HG03045 (cell line): ENCODE measurements around the gene ZNF75A.
"Not testable (repeated sequence)": the region's sequence is repeated elsewhere in the genome, so short reads cannot be mapped to it uniquely, and the experiment has no call there.

Experiments
- ATAC-seq: cut with Tn5 transposase; IDR thresholded peaks from one replicate; pipeline ENCODE4 v1.9.1; 2021; ENCODE audit warnings: mild to moderate bottlenecking, moderate library complexity; ENCODE audit not compliant: unreplicated experiment

ZNF75A gene

DNA sequence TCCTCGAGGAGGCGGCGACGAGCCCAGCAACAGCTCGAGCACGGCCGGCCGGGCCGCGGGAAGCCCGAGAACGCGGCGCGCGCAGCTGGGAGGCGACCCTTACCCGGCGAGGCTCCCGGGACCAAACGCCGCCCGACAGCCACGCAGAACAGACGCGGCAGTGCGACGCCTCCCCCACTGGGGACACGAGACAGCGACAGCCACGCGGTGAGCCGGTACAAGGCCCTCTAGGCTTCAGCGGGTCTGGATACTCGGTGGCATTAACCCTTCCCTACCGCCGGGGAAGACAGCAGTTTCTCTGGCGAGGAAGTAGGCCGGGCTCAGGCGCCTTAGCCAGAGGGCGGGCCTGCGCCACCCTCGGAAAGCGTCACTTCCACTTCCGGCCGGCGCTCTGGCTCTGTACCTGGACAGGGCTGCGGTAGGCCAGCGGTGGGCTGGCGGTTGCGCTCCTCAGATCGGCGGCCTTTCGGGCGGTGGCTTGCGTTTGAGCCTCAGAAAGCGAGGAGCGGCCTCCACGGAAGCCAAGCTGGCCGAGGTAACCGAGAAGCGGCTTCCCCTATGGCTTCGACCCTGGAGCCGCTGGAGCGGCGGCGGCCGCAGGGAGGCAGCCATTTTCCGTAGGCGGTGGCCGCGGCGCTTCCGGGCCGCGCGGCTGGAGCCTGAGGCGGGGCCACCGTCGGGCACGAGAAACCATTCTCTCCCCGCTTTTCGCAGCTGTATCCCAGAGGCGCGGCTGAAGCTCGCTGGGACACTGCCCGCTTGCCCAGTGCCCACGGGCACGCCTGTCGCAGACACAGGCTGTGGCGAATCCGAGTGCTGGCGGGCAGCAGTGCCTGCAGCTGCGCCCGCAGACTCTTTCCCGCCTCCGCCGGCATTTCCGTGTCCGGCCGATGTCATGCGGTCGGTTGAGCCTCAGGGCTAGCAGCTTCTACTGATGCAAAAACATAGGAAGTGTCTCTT, at the start of gene ZNF75A, which contains the start of gene TIGD7:
Gene ZNF75A (plus strand): TSS at position 389 of the 960 bp plus-strand sequence. CDS start 2,932 bp downstream, outside the sequence.
Gene TIGD7 (minus strand): TSS at position 322 of the 960 bp plus-strand sequence. CDS start 4,816 bp downstream, outside the sequence.
- peak; percentile 90 for ATAC-seq

DNA sequence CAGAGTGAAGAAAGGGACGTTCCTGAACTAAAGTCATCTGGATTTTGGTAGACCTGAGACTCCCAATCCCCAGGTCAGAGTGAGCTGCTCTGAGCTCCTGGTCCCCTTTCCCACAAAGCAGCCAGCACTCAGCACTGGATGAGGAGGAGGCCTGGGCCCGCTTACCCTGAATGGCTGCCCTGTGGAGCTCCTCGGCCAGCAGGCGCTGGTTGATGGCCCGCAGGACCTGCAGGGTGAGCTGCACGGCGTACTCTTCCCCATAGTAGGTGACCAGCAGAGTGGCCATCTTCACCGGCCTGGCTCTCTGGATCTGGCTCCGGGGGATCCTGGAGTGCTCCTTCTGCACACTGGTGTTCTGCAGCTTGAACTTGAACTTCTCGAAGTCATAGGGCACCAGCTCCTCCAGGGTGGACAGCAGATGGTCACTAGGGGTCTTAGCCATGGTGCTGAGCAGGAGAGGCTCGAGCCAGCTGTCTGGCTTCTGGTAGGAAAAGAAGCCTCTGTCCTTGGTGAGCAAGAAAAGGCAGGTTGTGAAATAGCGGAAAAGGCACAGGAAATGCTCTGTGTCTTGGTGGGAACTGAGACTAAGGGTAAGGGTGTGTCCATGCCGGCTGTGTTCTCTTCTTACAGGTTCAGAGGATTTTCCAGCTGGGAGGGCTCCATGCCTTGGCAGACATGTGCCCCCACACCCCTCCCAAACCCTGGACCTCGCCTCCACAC, 49.0 kb upstream of the ZNF75A start, which contains the start of gene MEFV:
Gene MEFV (minus strand): TSS at position 488 of the 720 bp plus-strand sequence. CDS start 46 bp downstream, at position 442.
- ATAC-seq: no peak

DNA sequence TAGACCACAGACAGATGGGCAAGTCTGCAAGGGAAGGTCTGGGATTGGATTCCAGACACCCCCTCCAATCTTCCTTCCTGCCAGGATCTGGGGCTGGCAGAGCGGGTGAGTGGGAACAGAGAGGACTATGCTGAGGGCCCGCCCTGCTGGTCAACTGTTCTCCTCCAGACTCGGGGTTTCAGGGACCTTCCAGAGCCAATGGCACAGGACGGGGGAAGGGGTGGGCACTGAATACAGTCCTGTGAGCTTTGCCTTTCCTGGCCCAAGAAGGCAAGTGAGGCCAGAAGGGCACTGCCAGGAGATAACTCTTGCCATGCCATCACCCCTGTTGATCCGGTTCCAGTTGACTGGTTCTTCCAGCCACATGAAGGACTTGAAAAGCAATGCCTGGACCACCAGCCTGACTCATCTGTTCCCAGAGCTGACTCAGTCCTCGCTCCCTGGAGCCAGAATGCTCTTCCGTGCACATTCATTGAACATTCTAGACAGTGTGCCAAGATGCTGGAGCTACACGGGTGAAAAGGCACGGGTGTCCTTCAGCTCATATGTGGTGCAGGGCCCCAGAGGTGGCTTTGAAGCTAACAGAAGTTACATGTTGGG, 48.3 kb upstream of the ZNF75A start:
- no peak for ATAC-seq

DNA sequence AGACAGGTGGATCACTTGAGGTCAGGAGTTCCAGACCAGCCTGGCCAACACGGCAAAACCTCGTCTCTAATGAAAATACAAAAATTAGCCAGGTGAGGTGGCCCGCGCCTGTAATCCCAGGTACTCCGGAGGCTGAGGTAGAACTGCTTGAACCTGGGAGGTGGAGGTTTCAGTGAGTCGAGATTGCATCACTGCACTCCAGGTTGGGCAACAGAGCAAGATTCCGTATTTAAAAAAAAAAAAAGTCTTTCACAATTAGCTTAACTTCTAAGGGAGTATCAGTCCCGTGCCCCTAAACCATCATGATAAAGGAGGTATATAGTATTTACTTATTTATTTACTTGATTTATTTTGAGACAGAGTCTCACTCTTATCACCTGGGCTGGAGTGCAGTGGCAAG, 45.5 kb upstream of the ZNF75A start:
- ATAC-seq: no peak

- no peak for ATAC-seq
Observed at GRCh38 chr16:3262517-3262916, 42.8 kb upstream of the ZNF75A start.

DNA sequence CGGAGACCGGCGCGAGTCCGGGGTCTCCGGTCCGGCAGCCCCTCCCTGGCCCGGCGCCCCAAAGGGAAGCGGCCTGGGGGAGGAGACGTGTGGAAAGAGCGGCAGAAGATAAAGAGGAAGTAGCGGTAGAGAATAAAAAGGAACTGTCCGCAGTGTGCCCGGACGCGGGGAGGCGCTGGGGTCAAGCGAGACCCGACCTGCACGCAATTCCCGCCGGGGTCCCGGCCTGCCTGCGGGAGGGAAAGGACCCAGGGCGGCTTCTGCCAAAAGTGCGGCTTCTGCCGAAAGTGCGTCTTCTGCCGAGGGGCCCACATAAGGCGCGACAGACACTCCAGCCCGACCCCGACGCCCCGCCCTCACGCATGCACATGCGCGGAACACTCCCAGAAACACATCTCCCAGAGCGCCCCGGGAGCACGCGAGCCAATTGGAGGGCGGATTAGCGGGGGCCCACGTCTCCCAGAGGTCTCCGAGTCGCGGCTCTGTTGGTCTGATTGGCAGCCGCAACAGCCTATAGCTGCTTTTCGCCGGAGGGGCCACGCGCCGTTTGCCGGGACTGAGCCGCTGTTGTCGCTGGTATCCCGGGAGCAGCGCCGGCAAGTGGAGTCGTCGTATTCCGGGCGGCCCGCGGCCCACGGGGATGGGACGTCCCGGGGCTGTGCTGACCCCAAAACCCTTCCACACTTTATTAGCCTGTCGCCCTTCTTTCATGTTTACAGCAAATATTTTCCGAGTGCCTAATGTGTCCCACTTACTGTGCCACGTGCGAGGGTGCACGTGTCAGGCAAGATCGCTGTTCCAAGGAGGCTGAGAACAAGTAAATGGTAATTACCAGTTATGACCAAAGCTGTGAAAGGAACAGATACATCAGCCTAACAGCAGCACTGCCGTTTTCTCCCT, 40.9 kb upstream of the ZNF75A start:
- peak; percentile 72 for ATAC-seq

DNA sequence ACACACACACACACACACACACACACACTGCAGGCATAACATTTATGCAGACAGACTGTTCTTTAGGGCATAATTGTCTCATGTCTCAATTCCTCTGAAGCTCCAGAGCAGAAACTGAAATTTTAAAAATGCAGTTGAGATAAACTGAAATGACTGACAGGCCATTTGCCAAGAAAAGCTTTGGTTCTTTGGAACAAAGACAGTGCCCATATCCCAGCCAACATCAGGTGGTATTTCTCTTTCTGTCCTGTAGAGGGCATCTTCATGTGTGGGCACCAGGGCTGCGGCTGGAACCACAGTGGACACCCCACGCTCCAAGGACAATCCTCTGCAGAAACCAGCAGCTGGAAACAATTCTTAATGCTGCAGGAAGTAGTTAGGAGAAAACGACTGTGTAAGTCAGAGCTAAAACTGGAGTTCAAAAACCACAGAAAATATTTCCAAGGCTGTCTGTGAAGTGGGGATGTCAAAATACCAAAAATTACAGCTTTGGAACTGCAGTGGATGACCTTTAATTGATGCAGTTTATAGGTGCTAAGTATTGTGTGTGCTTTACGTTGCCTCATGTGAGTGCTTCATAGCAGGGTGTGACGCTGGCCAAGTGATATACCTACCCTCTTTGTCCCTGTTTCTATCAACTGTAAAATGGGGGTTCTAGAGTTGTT, 38.3 kb upstream of the ZNF75A start:
- no peak for ATAC-seq

DNA sequence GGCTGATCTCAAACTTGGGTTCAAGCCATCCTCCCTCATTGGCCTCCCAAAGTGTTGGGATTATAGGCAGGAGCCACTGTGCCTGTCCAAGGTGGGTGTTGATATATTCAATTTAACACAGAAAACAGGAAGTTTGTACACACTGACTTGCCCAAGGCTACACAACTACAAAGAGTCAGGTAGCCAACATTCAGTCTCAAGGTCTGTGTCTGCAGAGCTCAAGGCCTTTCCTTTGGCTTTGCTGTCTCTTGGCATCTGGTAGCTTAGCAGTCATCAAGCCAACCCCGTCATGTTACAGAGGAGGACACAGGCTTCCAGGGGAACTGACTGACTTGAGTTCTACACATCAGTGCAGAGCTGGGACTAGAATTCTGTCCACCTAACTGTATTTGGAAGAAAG, 37.0 kb upstream of the ZNF75A start:
- ATAC-seq: no peak

DNA sequence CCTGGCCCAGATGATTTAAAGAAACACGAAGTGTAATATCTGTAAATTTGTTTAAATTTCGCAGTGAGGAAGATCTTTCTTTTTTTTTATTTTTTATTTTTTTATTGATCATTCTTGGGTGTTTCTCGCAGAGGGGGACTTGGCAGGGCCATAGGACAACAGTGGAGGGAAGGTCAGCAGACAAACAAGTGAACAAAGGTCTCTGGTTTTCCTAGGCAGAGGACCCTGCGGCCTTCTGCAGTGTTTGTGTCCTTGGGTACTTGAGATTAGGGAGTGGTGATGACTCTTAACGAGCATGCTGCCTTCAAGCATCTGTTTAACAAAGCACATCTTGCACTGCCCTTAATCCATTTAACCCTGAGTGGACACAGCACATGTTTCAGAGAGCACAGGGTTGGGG, 34.6 kb upstream of the ZNF75A start:
- not testable (repeated sequence) for ATAC-seq

DNA sequence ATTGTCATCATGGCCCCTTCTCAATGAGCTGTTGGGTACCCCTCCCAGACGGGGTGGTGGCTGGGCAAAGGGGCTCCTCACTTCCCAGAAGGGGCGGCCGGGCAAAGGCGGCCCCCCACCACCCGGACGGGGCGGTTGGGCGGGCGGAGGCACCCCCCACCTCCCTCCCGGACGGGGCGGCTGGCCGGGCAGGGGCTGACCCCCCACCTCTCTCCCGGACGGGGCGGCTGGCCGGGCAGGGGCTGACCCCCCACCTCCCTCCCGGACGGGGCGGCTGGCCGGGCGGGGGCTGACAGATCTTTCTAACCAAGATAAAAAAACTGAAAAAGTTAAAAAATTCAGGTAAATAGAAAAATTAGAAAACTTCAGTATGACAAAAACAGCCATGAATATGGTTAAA, 34.0 kb upstream of the ZNF75A start:
- not testable (repeated sequence) for ATAC-seq

- ATAC-seq: no peak
Observed at GRCh38 chr16:3274490-3274889, 30.8 kb upstream of the ZNF75A start.

- no peak for ATAC-seq
Observed at GRCh38 chr16:3274947-3275346, 30.4 kb upstream of the ZNF75A start.

- ATAC-seq: no peak
Observed at GRCh38 chr16:3276679-3277078, 28.6 kb upstream of the ZNF75A start.

DNA sequence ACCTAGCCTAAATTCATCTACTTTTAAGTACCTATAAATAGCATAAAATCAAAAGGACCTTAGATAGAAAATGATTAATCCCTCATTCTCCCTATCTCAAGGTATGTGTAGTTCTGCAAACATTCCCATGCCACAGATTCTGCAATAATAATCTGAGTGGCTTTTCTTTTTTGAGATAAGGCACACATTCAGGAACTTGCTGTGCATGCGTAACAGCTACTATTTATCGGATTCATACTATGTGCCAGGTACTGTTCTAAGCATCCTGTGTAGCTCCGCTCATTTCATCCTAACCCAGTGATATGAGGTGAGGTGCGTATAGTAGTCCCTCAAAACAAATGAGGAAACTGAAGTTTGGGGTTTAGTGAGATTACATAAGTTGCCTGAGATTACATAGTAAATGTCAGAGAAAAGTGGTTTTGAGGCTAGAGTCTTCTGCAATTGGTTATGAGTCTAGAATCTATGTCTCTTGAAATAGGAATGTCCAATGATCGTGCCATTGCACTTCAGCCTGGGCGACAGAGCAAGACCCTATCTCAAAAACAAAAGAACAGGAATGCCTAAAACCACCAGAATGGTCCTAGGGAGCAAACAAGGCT, 24.0 kb upstream of the ZNF75A start:
- ATAC-seq: no peak

- peak; percentile 18 for ATAC-seq
Observed at GRCh38 chr16:3282103-3282729, 23.1 kb upstream of the ZNF75A start.

- ATAC-seq: peak; percentile 75
Observed at GRCh38 chr16:3282730-3283542, 22.4 kb upstream of the ZNF75A start, which contains the start of gene ZNF263. Gene ZNF263 (plus strand): TSS chr16:3283491. CDS start chr16:3283819, 328 bp downstream.

DNA sequence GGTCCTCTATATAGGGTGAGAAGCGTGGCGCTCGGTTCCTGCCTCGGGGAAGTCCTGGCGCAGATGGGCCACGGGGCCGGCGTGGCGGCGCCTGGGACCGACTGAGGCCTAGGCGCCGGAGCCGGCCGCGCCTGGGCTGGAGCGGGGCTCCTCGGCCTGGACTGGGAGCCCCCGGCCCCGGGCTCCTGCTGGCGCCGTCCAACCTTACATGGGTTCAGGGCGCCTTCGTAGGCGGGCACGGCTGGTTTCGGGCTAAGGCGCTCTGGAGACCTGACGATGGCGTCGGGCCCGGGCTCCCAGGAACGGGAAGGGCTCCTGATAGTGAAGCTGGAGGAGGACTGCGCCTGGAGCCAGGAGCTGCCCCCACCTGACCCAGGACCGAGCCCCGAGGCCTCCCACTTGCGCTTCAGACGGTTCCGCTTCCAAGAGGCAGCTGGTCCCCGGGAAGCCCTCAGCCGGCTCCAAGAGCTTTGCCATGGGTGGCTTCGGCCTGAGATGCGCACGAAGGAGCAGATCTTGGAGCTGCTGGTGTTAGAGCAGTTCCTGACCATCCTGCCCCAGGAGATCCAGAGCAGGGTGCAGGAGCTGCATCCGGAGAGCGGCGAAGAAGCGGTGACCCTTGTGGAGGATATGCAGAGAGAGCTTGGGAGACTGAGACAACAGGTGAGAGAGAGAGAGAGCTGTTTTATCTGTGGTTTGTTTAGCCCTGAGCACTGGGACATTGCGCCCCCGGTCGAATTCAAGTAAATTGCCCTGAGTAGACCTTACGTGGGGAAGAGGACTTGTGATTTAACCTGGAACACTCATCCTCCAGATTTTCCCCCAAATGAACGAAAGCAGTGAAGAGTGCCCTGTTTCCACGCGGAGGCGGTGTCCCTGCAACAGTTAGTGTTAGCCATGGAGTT, 21.5 kb upstream of the ZNF75A start:
- ATAC-seq: no peak
